Activated naive CD8-positive, alpha-beta T cell treated with anti-CD3 and anti-CD28 coated beads, Interleukin-2, amount 10 ng/mL, durations not matched to agents 7 days and 5 days (primary cell): ENCODE measurements around the gene PAK2. TPM values are rescaled to one million over a fixed set of nuclear protein-coding genes. Genes with fewer than 3 reads are reported as not detected.

Source experiments
- ATAC-seq: fragments of 150-1000 bp; cut with Tn5 transposase; one replicate; pipeline ENCODE4 v1.10.0; 2021; ENCODE audit warnings: low read depth, moderate library complexity
- POLR2A ChIA-PET: fragments of 350-600 bp; sonication (Branson Sonifier 250); formaldehyde crosslinking; loops from one replicate; lab custom pipeline; 2021; ENCODE audit warnings: antibody characterized with exemption; lab: Charles Lee
- DNase-seq: peaks from one replicate; pipeline ENCODE4 v3.0.0; 2021
- H3K27ac Mint-ChIP-seq: one replicate; pipeline ENCODE4 v1.8.0; 2022; ENCODE audit warnings: mild to moderate bottlenecking, mixed read lengths
- H3K27me3 Mint-ChIP-seq: one replicate; pipeline ENCODE4 v1.8.0; 2022; ENCODE audit warnings: mild to moderate bottlenecking, moderate library complexity, mixed read lengths
- H3K36me3 Mint-ChIP-seq: one replicate; pipeline ENCODE4 v1.8.0; 2021; ENCODE audit warnings: mild to moderate bottlenecking, mixed read lengths
- H3K4me1 Mint-ChIP-seq: one replicate; pipeline ENCODE4 v1.8.0; 2021; ENCODE audit warnings: mixed read lengths
- H3K4me3 Mint-ChIP-seq: one replicate; pipeline ENCODE4 v1.8.0; 2022; ENCODE audit warnings: mild to moderate bottlenecking, moderate library complexity, mixed read lengths
- H3K9me3 Mint-ChIP-seq: one replicate; pipeline ENCODE4 v1.8.0; 2021; ENCODE audit warnings: mixed read lengths
- total RNA-seq, 2 experiments: library from RNA; stranded (reverse); gene quantifications; one replicate each; pipeline ENCODE4 v1.2.3, GENCODE V29; 2021

The PAK2 gene
- total RNA-seq, result 10 to 100 TPM; 77.2 to 81.3 TPM

DNA sequence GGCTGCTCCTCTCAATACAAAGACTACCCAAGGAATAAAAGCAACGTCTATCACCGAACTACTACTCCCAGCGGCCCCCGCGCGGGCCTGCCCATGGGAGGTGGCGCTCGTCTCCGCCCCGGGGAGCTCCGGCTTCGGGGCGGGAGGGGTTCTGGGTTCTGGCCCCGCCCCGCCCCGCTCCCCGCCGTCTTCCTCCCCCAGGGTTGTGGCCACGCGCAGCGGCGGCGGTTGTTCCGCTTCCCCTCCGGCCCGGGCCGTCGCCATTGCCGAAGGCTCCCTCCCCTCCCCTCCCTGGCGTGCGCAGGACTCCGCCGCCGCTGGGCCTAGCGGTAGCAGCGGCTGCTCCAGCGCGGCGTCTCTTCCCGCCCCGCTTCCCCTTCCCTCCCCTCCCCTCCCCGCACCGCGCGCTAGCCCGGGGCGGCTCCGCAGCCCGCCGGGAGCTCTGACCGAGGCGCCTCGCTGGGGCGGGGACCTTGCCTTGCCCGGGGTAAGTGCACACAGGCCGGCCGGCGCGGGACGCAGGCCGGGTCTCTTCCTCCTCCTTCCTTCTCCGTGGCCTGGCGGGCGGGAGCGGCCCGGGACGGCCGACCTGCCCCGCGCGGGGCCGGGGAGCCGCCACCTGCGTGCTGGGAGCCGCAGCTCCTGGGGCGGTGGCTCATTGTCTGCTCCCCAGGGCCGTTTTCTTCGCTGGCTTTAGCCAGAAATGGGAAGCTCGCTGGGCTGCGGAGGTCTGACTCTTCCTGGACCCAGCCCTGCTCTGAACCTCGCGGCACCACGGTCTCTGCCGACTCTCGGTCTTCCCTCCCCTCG is at the start of gene PAK2:
TSS of gene PAK2 (plus strand) at position 187 of the 810 bp plus-strand sequence. CDS start 42,790 bp downstream, outside the sequence.
- peak within 1 kb of the TSS; percentile 98 for H3K4me3 Mint-ChIP-seq
- H3K27me3 Mint-ChIP-seq, result no peaks in the 10 kb centered on the region
- H3K9me3 Mint-ChIP-seq, result peaks cover 3% of the 10 kb centered on the region
- peaks cover 16% of the 10 kb centered on the region for H3K36me3 Mint-ChIP-seq
- POLR2A ChIA-PET, result interaction anchor here (0.6 to 3.1 kb wide), 15 partner anchors 9 to 467 kb away, joined by 3 to 28 read pairs (median 4); partner anchors contain the start of genes CEP19, FBXO45, MELTF and PIGX
- peaks cover 19% of the 10 kb centered on the region for H3K4me1 Mint-ChIP-seq
- peak; percentile 90 for ATAC-seq
- DNase-seq, result peak; percentile 91
- H3K27ac Mint-ChIP-seq, result peak within 1 kb of the TSS; percentile 96

DNA sequence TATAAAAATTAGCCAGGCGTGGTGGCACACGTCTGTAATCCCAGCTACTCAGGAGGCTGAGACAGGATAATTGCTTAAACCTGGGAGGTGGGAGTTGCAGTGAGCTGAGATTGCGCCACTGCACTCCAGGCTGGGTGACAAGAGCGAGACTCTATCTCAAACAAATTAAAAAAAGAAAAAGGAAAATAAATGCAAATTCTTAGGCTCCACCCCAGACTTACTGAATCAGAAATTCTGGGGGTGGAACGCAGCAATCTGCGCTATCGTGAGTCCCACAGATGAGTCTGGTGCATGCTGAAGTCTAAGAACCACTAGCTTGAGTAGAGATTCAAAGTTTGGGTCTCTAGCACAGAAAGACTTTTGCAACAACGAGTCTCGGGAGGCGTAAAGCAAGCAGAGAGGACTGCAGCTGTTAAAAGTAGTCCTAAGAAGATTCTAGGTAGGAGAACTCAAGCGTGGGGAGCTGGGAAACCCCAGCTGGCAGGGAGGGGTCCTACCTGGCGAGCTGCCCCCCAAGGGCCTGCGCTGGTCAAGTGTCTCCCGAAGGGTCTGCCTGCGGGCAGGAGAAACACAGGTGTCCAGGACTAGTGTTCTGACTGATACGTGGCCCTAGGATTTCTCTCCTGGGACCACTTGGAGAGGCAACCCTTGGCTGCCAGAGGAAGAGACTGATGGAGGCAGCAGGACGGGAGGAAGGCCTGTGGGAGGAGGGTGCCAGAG is 49.6 kb upstream of the PAK2 start:
- Mint-ChIP-seq H3K9me3 (no peaks in the 10 kb centered on the region), H3K27me3 (no peaks in the 10 kb centered on the region), H3K4me3 (no peak overlapping the region), H3K4me1 (peaks cover 10% of the 10 kb centered on the region), H3K36me3 (no peaks in the 10 kb centered on the region), H3K27ac (no peak overlapping the region)
- no peak for ATAC-seq
- no peak for DNase-seq
- POLR2A ChIA-PET, result no interaction called here

GRCh38 chr3:196691386-196691785 is 48.3 kb upstream of the PAK2 start:
- Mint-ChIP-seq H3K4me3 (no peak overlapping the region), H3K27ac (no peak overlapping the region), H3K4me1 (peaks cover 6% of the 10 kb centered on the region), H3K27me3 (no peaks in the 10 kb centered on the region), H3K9me3 (no peaks in the 10 kb centered on the region), H3K36me3 (no peaks in the 10 kb centered on the region)
- no peak for ATAC-seq
- POLR2A ChIA-PET, result no interaction called here
- DNase-seq, result no peak

- no peaks in the 10 kb centered on the region for H3K9me3 Mint-ChIP-seq
- H3K27ac Mint-ChIP-seq, result peak overlapping the region; percentile 60
- POLR2A ChIA-PET, result no interaction called here
- H3K4me1 Mint-ChIP-seq, result peaks cover 2% of the 10 kb centered on the region
- H3K36me3 Mint-ChIP-seq, result no peaks in the 10 kb centered on the region
- no peaks in the 10 kb centered on the region for H3K27me3 Mint-ChIP-seq
- ATAC-seq, result peak; percentile 76
- H3K4me3 Mint-ChIP-seq, result no peak overlapping the region
- no peak for DNase-seq
Observed at GRCh38 chr3:196694202-196694638, 45.4 kb upstream of the PAK2 start.

DNA sequence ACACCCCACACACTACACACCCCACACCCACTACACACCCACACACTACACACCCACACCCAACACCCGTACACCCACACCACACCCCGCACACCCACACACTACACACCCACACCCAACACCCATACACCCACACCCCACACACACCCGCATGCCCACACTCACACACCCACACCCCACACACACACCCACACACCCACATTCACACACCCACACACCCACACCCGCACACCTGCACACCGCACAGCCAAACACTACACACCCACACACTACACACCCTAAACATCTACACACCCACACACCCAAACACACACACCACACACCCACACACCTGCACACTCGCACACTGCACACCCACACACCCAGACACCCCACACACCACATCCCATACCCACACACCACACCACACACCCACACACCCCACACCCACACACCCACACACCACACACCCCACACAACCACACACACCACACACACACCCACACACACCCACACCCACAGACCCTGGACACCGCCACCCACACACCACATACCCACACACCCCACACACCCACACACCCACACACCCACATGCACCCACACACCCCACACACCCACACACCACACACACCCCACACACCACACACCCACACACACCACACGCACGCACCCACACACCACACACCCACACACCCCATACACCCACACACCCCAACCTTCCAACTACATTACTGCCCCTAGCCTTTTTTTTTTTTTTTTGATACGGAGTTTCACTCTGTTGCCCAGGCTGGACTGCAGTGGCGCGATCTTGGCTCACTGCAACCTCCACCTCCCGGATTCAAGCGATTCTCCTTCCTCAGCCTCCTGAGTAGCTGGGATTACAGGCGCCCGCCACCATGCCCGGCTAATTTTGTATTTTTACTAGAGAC is 44.5 kb upstream of the PAK2 start:
- no peak for ATAC-seq
- peaks cover 2% of the 10 kb centered on the region for H3K4me1 Mint-ChIP-seq
- H3K9me3 Mint-ChIP-seq, result no peaks in the 10 kb centered on the region
- no peaks in the 10 kb centered on the region for H3K36me3 Mint-ChIP-seq
- no peak for DNase-seq
- peak overlapping the region; percentile 48 for H3K27ac Mint-ChIP-seq
- POLR2A ChIA-PET, result interaction anchor here (0.6 kb wide), 1 partner anchor 577 kb away, joined by 3 read pairs; no protein-coding TSS in a partner anchor
- no peaks in the 10 kb centered on the region for H3K27me3 Mint-ChIP-seq
- H3K4me3 Mint-ChIP-seq, result no peak overlapping the region

GRCh38 chr3:196695849-196696226 is 43.8 kb upstream of the PAK2 start:
- Mint-ChIP-seq H3K9me3 (no peaks in the 10 kb centered on the region), H3K36me3 (no peaks in the 10 kb centered on the region), H3K4me1 (peaks cover 2% of the 10 kb centered on the region), H3K27ac (peak overlapping the region; percentile 48), H3K4me3 (no peak overlapping the region), H3K27me3 (no peaks in the 10 kb centered on the region)
- POLR2A ChIA-PET, result interaction anchor here (0.6 kb wide), 1 partner anchor 578 kb away, joined by 3 read pairs; no protein-coding TSS in a partner anchor
- DNase-seq, result no peak
- no peak for ATAC-seq

- Mint-ChIP-seq H3K4me1 (peaks cover 2% of the 10 kb centered on the region), H3K27ac (no peak overlapping the region), H3K27me3 (no peaks in the 10 kb centered on the region), H3K9me3 (no peaks in the 10 kb centered on the region), H3K4me3 (no peak overlapping the region), H3K36me3 (no peaks in the 10 kb centered on the region)
- POLR2A ChIA-PET, result interaction anchor here (1.0 kb wide), 1 partner anchor 15 kb away, joined by 3 read pairs; the partner anchor contains the start of genes CEP19 and PIGX
- ATAC-seq, result no peak
- no peak for DNase-seq
Observed at GRCh38 chr3:196697270-196697669, 42.4 kb upstream of the PAK2 start.

GRCh38 chr3:196699749-196700148 is 39.9 kb upstream of the PAK2 start:
- ATAC-seq, result no peak
- Mint-ChIP-seq H3K9me3 (no peaks in the 10 kb centered on the region), H3K27me3 (no peaks in the 10 kb centered on the region), H3K4me1 (no peaks in the 10 kb centered on the region), H3K4me3 (no peak overlapping the region), H3K36me3 (no peaks in the 10 kb centered on the region), H3K27ac (no peak overlapping the region)
- no peak for DNase-seq
- POLR2A ChIA-PET, result no interaction called here

DNA sequence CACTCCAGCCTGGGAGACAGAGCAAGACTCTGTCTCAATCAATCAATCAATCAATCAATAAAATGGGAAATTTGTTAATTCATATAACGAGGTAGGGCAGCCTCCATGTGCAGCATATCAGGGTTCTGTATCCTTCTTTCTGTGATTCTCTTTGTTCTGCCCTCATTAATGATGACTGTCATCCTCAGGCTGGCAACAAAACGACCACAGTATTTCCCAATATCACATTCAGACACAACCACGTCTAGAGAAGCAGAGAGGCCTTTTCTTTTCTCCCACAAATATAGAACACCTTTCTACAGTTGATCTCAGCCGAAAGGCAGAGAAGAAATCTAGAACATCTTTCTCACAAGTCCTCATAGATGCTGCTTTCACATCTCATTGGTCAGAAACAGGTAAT is 38.9 kb upstream of the PAK2 start:
- ATAC-seq (no peak), DNase-seq (no peak)
- Mint-ChIP-seq H3K27ac (no peak overlapping the region), H3K4me3 (no peak overlapping the region), H3K36me3 (no peaks in the 10 kb centered on the region), H3K9me3 (no peaks in the 10 kb centered on the region), H3K4me1 (no peaks in the 10 kb centered on the region), H3K27me3 (no peaks in the 10 kb centered on the region)
- POLR2A ChIA-PET, result no interaction called here

- DNase-seq (no peak), ATAC-seq (no peak)
- no peaks in the 10 kb centered on the region for H3K9me3 Mint-ChIP-seq
- H3K27me3 Mint-ChIP-seq, result no peaks in the 10 kb centered on the region
- H3K4me3 Mint-ChIP-seq, result no peak overlapping the region
- no peaks in the 10 kb centered on the region for H3K36me3 Mint-ChIP-seq
- H3K4me1 Mint-ChIP-seq, result peaks cover 4% of the 10 kb centered on the region
- no peak overlapping the region for H3K27ac Mint-ChIP-seq
- POLR2A ChIA-PET, result interaction anchor here (0.7 kb wide), 1 partner anchor 297 kb away, joined by 3 read pairs; no protein-coding TSS in a partner anchor
Observed at GRCh38 chr3:196706327-196706726, 33.3 kb upstream of the PAK2 start.

GRCh38 chr3:196706731-196707130 is 32.9 kb upstream of the PAK2 start:
- no peaks in the 10 kb centered on the region for H3K36me3 Mint-ChIP-seq
- POLR2A ChIA-PET, result no interaction called here
- H3K27ac Mint-ChIP-seq, result no peak overlapping the region
- DNase-seq (no peak), ATAC-seq (no peak)
- no peaks in the 10 kb centered on the region for H3K9me3 Mint-ChIP-seq
- H3K4me1 Mint-ChIP-seq, result peaks cover 8% of the 10 kb centered on the region
- H3K4me3 Mint-ChIP-seq, result no peak overlapping the region
- no peaks in the 10 kb centered on the region for H3K27me3 Mint-ChIP-seq

GRCh38 chr3:196707566-196707965 is 32.1 kb upstream of the PAK2 start:
- DNase-seq (no peak), ATAC-seq (no peak)
- no peak overlapping the region for H3K27ac Mint-ChIP-seq
- no peak overlapping the region for H3K4me3 Mint-ChIP-seq
- no peaks in the 10 kb centered on the region for H3K27me3 Mint-ChIP-seq
- H3K36me3 Mint-ChIP-seq, result no peaks in the 10 kb centered on the region
- POLR2A ChIA-PET, result no interaction called here
- H3K9me3 Mint-ChIP-seq, result no peaks in the 10 kb centered on the region
- peaks cover 9% of the 10 kb centered on the region for H3K4me1 Mint-ChIP-seq

- no peak overlapping the region for H3K4me3 Mint-ChIP-seq
Observed at GRCh38 chr3:196708467-196708866, 31.2 kb upstream of the PAK2 start.

More at GRCh38 chr3:196708467-196708866, 31.2 kb upstream of the PAK2 start:
- ATAC-seq (no peak), DNase-seq (no peak)
- POLR2A ChIA-PET, result no interaction called here
- Mint-ChIP-seq H3K9me3 (no peaks in the 10 kb centered on the region), H3K4me1 (peaks cover 15% of the 10 kb centered on the region), H3K36me3 (peaks cover 3% of the 10 kb centered on the region), H3K27ac (no peak overlapping the region), H3K27me3 (no peaks in the 10 kb centered on the region)
